Smooth muscle cell (in vitro differentiated cells): ENCODE data around the gene PLEKHM2. TPM values are rescaled to one million over a fixed set of nuclear protein-coding genes. Genes with fewer than 3 reads are reported as not detected.
A peak's percentile ranks its signal among the peaks of the same experiment; 100 is the strongest.

Source experiments
- DNase-seq: peaks from one replicate; lab custom pipeline; 2025; ENCODE audit not compliant: unreplicated experiment; lab: John Stamatoyannopoulos, UW
- H2AFZ ChIP-seq: fragments of 200-600 bp; sonication (generic); 2 replicates; pipeline ENCODE4 v1.6.0; 2016; ENCODE audit warnings: antibody characterized with exemption, low read depth, mild to moderate bottlenecking
- H3F3A ChIP-seq: fragments of 200-600 bp; sonication (generic); 2 replicates; pipeline ENCODE4 v1.6.0; 2017; ENCODE audit warnings: antibody characterized with exemption, low read depth
- H3K27ac ChIP-seq: fragments of 200-600 bp; sonication (generic); 2 replicates; pipeline ENCODE4 v1.5.1; 2016; ENCODE audit warnings: low read depth, mild to moderate bottlenecking
- H3K27me3 ChIP-seq: fragments of 200-600 bp; sonication (generic); 2 replicates; pipeline ENCODE4 v1.6.1; 2016; ENCODE audit warnings: low read depth, mild to moderate bottlenecking
- H3K36me3 ChIP-seq: fragments of 200-600 bp; sonication (generic); 2 replicates; pipeline ENCODE4 v1.5.1; 2016; ENCODE audit warnings: low read depth
- H3K4me1 ChIP-seq: fragments of 200-600 bp; sonication (generic); 2 replicates; pipeline ENCODE4 v1.5.1; 2016; ENCODE audit warnings: low read depth
- H3K4me2 ChIP-seq: fragments of 200-600 bp; sonication (generic); 2 replicates; pipeline ENCODE4 v1.6.0; 2016; ENCODE audit warnings: mild to moderate bottlenecking
- H3K4me3 ChIP-seq: fragments of 200-600 bp; sonication (generic); 2 replicates; pipeline ENCODE4 v1.5.1; 2016; ENCODE audit warnings: mild to moderate bottlenecking
- H3K79me2 ChIP-seq: fragments of 200-600 bp; sonication (generic); 2 replicates; pipeline ENCODE4 v1.6.0; 2016; ENCODE audit warnings: low read depth, mild to moderate bottlenecking
- H3K9ac ChIP-seq: fragments of 200-600 bp; sonication (generic); 2 replicates; pipeline ENCODE4 v1.6.0; 2016; ENCODE audit warnings: low read depth
- H3K9me3 ChIP-seq: fragments of 200-600 bp; sonication (generic); replicated peaks from 2 replicates; pipeline ENCODE4 v1.5.1; 2016; ENCODE audit warnings: low read depth
- H4K20me1 ChIP-seq: fragments of 200-600 bp; sonication (generic); 2 replicates; pipeline ENCODE4 v1.6.0; 2016; ENCODE audit warnings: low read depth
- WGBS: methylation state at CpG from one replicate; pipeline ENCODE4 v1.1.7; 2016; ENCODE audit warnings: low lambda C conversion rate; 5-methylcytosine and 5-hydroxymethylcytosine counted together
- polyA plus RNA-seq: library from polyadenylated mRNA; unstranded; fragments of >200 nt; fragmentation: Nextera tagmentation; extraction: Ambion mirVana; gene quantifications from 2 replicates; pipeline ENCODE4 v1.2.1, GENCODE V29; 2016
- total RNA-seq: library from RNA; depleted of rRNA; stranded (reverse); fragments of >200 nt; gene quantifications from 2 replicates; pipeline ENCODE4 v1.2.3, GENCODE V29; 2014
- TF ChIP-seq, protein P1 (sequence below): fragments of 200-600 bp; sonication (generic); IDR thresholded peaks from 2 replicates; pipeline ENCODE4 v1.5.1; 2017; ENCODE audit warnings: borderline replicate concordance, mild to moderate bottlenecking, antibody characterized with exemption; ENCODE audit not compliant: insufficient read depth, poor library complexity, severe bottlenecking

Gene PLEKHM2
- total and polyA plus RNA-seq, 2 experiments from 2014 or later, result 26.5 to 39.6 TPM

DNA sequence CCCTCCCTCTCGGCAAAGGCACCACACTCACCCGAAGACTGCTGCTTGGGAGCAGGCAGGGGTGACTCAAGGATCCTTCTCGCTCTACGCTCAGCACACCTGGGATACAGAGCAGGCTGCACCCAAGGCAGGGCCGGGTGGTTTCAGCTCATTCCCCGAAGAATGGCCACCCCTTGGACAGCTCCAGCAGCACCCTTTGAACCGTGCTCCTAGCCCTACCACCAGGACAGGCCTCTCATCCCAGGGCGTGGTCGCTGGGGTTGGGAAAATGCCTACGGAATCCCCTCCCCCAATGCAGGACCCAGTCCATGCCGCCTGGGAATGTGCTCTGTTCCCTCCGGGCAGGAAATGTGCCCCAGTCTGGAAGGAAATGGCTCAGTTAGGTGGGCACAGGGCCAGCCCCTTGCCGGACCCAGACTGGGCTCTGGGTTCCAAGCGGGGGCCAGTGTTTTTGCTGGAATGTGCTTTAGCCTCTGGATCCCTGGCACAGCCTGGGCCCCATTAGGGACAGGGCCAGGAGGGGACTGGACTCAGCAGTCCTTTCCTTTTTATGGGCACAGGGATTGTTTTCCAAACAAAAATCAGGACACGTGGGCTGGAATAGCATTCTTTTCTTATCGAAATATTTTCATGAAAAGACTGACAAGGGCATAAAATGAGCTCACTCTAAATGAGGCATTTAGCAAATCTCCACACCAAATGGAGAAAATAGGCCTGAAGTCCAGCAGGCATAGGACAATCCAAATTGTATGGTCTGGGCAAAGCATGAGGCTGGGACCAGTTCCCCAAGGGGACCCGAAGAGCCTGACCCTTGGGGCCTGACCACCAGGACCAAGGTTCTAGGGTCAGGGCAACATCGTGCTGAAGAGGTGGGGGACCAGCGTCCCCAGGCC, 65.5 kb downstream of the PLEKHM2 start:
- no peak for DNase-seq
- H2AFZ ChIP-seq, result no peak overlapping the region
- no peak overlapping the region for H3K27ac ChIP-seq
- peaks cover 4% of the 10 kb centered on the region for H3K4me1 ChIP-seq
- peak overlapping the region; percentile 27 for H3K4me2 ChIP-seq
- H3K9me3 ChIP-seq, result no peaks in the 10 kb centered on the region
- H3K4me3 ChIP-seq, result no peak overlapping the region
- no peaks in the 10 kb centered on the region for H3K79me2 ChIP-seq
- H4K20me1 ChIP-seq, result no peaks in the 10 kb centered on the region
- no peak overlapping the region for H3K9ac ChIP-seq
- TF ChIP-seq, protein P1, sequence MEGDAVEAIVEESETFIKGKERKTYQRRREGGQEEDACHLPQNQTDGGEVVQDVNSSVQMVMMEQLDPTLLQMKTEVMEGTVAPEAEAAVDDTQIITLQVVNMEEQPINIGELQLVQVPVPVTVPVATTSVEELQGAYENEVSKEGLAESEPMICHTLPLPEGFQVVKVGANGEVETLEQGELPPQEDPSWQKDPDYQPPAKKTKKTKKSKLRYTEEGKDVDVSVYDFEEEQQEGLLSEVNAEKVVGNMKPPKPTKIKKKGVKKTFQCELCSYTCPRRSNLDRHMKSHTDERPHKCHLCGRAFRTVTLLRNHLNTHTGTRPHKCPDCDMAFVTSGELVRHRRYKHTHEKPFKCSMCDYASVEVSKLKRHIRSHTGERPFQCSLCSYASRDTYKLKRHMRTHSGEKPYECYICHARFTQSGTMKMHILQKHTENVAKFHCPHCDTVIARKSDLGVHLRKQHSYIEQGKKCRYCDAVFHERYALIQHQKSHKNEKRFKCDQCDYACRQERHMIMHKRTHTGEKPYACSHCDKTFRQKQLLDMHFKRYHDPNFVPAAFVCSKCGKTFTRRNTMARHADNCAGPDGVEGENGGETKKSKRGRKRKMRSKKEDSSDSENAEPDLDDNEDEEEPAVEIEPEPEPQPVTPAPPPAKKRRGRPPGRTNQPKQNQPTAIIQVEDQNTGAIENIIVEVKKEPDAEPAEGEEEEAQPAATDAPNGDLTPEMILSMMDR, result no peak
- no peaks in the 10 kb centered on the region for H3K27me3 ChIP-seq
- WGBS, result 68% methylated on average over 19 of the region's 19 CpGs
- no peaks in the 10 kb centered on the region for H3K36me3 ChIP-seq
- no peaks in the 10 kb centered on the region for H3F3A ChIP-seq

DNA sequence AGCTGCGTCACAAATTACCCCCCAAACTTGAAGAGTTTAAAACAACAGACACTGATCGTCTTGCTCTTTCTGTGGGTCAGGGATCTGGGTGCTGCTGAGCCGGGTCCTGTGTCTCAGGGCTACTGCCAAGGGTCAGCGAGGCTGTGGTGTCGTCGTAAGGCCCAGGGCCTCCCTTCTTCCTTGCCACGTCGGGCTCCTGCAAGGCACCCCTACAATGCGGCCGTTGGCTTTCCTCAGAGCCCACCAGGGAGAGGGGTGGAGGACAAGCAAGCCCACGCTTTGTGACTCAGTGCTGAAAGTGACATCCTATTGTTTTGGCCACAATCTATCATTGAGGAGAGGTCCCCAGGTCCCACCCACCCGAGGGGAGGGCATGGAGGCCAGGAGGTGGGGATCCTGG, 66.8 kb downstream of the PLEKHM2 start:
- no peaks in the 10 kb centered on the region for H3K36me3 ChIP-seq
- no peak overlapping the region for H3K9ac ChIP-seq
- no peaks in the 10 kb centered on the region for H3K9me3 ChIP-seq
- TF ChIP-seq, protein P1, result no peak
- no peaks in the 10 kb centered on the region for H3K27me3 ChIP-seq
- H3K79me2 ChIP-seq, result no peaks in the 10 kb centered on the region
- H3K4me2 ChIP-seq, result no peak overlapping the region
- H3K4me3 ChIP-seq, result no peak overlapping the region
- H3K4me1 ChIP-seq, result peaks cover 4% of the 10 kb centered on the region
- H2AFZ ChIP-seq, result no peak overlapping the region
- no peaks in the 10 kb centered on the region for H3F3A ChIP-seq
- DNase-seq, result no peak
- WGBS, result 92% methylated on average over 11 of the region's 12 CpGs
- no peaks in the 10 kb centered on the region for H4K20me1 ChIP-seq
- no peak overlapping the region for H3K27ac ChIP-seq

DNA sequence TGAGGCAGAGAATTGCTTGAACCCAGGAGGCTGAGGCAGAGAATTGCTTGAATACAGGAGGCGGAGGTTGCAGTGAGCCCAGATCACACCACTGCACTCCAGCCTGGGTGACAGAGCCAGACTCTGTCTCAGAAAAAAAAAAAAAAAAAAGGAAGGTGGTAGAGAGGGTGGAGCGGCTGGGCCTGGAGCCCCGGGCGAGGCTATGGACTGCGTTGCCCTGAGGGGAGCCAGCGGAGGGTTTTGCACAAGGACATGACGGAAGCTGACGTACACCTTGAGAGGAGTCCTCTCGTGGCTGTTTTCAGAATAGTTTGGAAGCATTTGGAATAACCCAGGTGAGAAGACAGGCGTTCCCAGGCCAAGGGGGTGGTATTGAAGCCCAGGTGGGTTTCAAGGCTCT, 67.6 kb downstream of the PLEKHM2 start:
- Histone ChIP-seq H3K79me2 (no peaks in the 10 kb centered on the region), H3K27me3 (no peaks in the 10 kb centered on the region), H3K4me1 (peaks cover 4% of the 10 kb centered on the region), H3K36me3 (no peaks in the 10 kb centered on the region), H3K4me2 (no peak overlapping the region), H4K20me1 (no peaks in the 10 kb centered on the region), H3F3A (no peaks in the 10 kb centered on the region), H2AFZ (no peak overlapping the region), H3K4me3 (no peak overlapping the region), H3K27ac (no peak overlapping the region), H3K9ac (no peak overlapping the region), H3K9me3 (no peaks in the 10 kb centered on the region)
- no peak for DNase-seq
- 88% methylated on average over 10 of the region's 10 CpGs for WGBS
- TF ChIP-seq, protein P1, result no peak
